AML-193 (cell line): ENCODE results near the gene NOXA1.
"Not testable (repeated sequence)": the region's sequence is repeated elsewhere in the genome, so short reads cannot be mapped to it uniquely, and the experiment has no call there.

Experiments used
- DNase-seq, 2 experiments: peaks; one replicate each; lab custom pipeline; 2025; lab: John Stamatoyannopoulos, UW

The NOXA1 gene

DNA sequence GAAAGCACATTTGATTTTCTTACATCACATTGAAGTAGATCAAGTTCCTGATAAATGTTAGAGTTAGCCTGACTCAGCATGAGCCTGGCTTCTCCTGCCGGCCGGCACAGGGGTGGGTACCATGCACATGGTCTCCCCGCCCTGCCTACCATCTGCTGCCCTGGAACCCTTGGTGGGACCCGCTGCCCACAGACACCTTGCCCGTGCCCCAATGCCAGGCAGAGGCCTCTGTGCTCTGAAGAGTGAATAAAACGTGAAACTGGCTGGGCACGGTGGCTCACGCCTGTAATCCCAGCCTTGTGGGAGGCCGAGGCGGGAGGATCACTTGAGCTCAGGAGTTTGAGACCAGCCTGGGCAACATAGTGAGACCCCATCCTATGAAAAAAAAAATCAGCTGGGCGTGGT, 17.5 kb upstream of the NOXA1 start:
- DNase-seq: no peak

DNA sequence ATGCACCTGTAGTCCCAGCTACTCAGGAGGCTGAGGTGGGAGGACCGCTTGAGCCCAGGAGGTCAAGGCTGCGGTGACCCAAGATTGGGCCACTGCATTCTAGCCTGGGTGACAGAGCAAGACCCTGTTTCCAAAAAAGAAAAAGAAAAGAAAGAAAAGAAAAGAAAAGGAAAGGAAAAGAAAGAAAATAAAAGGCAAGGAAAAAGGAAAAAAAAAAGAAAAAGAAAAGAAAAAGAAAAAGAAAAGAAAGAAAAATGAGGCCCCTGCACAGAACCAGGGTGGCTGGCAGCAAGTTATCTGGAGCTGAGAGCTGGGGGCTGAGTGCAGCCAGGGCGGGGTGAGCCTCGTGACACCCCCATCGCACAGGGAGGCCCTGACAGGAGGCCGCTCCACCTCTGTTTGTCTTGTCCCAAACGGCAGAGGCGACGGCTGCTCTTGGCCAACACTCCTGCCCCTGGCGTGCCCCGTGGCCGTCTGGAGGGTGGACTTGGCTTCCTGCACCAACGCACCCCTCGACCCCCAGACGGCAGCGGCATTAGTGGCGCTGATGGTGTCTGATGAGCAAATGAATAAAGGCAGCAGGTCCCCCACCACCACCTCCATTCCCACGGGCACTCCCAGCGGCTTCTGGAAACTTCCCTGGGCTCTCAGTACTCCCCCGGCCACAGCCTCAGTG, 17.0 kb upstream of the NOXA1 start:
- DNase-seq: no peak

DNA sequence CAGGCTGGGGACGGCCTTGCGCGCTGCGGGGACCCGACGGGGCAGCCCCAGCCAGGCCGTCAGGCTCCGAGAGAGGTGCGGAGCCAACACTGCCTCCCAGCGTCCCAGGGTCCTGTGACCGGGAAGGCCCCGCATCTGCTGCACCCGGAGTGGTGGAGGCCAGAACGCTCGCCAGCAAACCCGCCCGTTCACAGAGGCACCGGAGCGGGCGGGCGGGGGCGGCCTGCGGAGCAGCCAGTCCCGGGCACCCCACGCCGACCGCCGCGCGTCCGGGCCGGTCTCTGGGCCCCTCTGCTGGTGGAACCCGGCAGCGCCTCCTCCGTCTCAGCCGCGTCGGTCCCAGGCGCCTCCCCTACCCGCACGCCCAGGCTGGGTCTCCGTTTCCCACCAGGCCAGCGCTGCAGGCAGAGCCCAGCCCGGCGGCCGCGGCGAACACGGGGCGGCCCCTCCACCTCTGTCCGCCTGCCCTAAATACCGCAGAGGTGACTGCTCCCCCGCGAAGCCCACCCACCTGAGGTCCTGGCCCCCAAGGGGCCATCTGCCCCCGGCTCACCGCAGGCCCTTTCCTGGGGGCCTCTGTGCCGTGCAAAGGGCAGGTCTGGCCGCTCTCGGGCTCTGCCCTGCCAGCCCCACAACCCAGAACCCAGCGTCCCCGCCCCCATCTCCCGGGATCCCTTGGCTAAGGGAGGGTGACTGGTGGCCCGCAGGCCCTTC, 16.2 kb upstream of the NOXA1 start:
- peak in 1 of 2 experiments; percentile 8 for DNase-seq

DNA sequence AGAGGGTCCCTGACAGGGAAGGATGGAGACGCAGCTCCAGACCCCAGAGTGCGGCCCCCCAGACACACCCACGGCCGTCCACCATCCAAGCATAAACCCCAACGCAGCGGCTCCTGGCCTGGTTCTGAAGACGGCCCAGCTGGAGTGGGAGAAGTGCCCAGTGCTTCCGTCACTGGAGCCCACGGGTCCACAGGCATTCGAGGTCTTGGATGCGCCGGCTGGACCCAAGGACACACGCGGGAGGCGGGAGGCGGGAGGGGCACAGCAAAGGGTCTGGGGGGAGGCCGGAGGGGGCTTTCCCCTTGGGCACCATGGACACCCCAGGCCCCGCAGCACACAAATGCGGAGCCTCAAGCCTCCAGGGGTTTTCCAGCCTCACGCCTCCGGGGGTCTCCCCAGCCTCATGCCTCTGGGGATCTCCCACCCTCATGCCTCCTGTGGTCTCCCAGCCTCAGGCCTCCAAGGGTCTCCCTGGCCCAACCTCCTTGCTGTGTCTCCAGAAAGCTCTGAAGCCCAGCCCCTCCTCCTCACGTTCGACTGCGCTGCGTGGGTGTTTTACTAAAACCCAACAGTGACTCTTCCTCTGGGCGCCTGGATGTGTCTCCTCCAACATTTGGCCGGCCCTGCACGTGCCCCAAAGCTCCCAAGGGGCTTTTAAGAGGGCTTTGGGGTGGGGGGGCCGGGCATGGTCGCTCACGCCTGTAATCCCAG, 15.4 kb upstream of the NOXA1 start:
- no peak for DNase-seq

DNA sequence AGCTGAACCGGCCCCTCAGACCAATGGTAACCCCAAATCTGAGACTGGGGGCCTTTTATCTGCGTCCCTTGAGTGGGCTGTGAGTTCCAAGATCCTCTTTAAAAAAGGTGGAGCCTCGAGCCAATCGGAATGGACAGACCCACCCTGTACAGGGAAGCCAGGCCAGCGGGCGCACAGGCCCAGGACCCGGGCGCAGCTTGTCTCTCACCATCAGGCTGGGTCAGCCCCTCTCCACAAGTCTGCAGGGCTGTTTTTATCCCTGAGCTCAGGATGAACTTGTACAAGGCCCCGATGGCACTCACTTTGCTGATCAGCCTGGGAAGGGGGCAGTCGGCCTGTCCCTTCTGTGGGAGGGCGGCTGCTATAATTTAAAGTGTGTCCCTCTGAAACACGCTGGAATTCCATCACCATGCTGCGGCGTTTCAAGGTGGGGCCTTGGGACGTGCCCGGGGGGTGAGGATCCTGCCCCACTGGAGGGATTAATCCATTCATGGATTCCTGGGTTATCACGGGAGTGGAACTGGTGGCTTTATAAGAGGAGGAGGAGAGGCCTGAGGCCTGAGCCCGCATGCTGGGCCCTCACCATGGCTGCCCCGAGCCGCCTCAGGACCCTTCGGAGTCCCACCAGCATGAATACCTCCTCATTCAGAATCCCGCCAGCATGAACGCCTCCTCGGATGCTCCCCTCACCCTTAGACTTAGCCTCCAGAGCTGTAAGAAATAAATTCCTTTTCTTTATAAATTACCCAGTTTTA, 14.4 kb upstream of the NOXA1 start:
- DNase-seq: no peak

DNA sequence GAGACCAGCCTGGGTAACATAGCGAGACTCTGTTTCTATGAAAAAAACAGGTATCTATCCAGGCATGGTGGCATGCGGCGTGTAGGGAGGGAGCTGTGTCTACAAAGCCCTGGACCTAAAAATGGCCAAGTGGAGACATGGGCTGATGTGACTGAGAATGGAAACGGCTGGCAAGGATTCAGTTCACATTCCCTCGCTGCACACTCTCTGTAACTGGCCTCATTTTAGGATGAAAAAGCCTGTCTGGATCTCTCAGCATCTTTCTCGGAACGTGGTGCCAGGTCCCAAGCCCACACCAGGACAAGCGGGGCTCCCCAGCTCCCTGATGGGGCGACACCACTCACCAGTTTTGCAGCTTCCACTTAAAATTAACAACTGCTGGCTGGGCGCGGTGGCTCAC, 13.7 kb upstream of the NOXA1 start:
- no peak for DNase-seq

DNA sequence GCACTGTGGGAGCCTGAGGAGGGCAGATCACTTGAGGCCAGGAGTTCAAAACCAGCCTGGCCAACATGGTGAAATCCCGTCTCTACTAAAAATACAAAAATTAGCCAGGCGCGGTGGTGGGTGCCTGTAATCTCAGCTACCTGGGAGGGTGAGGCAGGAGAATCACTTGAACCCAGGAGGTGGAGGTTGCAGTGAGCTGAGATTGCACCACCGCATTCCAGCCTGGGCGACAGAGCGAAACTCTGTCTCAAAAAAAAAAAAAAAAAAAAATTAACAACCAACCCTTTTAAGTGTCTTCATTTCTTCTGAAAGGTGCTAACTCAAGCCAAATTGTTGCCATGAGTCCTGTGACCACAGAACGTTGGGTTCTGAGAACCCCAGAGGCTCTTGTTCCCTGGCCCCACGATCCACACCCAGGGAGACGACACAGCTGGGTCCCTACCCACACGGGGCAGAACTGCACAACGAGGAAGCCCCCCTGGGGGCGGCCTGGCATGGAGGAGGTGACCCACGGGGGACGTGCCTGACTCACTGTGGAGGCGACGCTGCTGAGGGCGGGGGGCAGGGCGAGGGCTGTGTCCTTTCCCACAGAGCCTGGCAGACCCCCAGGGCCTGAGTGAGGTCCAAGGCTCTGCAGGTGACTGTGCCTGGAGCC, 12.8 kb upstream of the NOXA1 start:
- not testable (repeated sequence) for DNase-seq

DNA sequence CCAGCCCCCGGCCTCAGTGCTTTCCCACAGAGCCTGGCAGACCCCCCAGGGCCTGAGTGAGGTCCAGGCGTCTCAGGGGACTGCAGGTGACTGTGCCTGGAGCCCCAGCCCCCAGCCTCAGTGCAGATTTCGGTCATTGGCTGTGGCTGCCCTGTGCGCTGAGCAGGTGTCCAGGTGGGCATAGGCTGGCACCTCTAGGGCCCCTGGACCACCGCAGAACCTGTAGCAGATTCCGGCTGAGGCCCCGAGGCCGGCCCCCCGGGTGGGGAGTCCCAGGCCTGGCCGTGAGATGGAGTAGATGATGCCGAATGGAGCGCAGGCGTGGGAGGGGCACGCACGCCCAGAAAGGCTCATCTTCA, 12.3 kb upstream of the NOXA1 start:
- no peak for DNase-seq

DNA sequence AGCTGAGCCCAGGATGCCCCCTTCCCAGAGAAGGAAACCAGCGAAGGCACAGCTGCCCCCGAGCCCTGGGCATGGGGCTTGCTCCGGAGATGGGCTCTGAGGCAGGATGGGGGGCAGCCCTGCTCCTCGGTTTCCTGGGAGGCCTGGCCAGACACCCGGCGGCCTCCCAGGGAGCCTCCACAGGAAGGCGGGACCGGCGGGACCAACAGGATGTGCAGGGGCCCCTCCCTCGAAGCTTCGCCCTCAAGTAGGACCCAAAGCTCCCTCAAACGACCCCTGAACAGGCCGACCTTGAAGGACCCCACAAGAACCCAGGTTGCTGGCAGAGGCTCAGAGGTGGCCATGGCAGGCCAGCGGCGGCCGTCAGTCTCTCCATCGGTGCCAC, 11.9 kb upstream of the NOXA1 start:
- DNase-seq: no peak

DNA sequence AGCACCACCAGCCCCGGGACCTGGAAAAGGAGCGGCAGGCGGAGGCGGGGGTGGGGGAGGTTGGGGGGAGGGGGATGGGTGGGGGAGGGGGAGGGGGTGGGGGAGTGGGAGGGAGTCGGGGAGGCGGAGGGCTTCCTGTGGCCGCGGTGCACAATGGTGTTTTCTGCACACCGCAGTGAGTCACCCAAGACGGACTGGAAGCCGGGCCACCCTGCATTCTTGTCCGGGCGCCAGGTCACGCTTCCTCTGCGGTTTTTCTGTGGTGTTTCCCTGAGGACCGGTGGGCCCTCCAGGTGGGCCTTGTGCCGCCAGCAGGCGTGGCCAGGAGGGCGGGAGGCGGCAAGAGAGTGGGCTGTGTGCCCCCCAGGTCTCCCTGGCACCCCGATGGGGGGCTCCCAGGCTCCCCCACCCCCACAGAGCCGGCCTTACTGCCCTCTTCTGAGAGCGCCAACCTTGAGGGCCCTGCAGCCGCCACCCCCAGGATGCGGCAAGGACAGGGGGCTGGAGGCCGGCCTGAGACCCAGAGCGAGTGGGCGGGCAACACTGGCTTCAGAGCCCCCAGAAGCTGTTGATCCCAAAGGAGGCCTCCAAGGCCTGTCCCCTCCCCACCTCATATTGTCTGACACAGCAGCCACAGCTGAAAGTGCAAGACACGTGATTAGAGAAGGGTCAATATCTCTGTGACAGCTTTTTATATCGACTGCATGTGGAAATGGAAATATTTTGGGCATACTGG, 11.4 kb upstream of the NOXA1 start:
- peak; percentile 61 to 68 for DNase-seq

DNA sequence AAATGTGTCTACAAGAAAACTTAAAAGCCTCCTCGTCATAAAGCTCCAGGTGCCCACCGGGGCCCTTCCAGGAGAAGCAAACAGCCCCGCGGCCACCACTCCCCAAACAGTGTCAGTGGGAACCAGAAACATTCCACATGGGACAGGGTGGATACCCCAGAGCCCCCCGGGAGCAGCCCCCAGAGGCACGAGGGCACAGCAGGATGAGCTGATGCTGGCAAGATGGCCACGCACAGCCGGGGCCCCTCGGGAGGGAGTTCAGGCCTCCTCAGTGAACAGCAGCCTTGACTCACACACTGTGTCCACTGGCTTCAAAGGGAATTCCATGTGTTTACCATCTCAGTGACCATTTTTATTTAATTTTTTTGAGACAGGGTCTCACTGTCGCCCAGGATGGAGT, 10.8 kb upstream of the NOXA1 start:
- no peak for DNase-seq

DNA sequence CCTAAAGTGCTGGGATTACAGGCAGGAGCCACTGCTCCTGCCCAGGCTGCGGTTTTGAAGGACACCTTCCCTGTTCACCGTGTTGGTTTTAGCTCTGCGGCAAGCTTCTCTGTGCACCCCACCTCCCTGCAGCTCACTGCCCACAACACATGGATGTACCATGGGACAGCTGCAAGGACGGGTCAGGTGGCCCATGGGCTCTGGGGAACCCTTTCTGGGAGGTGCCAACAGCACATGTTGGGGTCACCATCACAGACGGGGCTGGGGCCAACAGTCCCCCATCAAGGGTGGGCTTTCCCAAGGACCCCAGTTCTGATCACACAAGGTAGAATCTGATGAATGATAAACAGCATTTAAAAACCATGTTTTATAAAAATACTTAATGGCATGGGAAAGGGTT, 7.7 kb upstream of the NOXA1 start:
- no peak for DNase-seq

DNA sequence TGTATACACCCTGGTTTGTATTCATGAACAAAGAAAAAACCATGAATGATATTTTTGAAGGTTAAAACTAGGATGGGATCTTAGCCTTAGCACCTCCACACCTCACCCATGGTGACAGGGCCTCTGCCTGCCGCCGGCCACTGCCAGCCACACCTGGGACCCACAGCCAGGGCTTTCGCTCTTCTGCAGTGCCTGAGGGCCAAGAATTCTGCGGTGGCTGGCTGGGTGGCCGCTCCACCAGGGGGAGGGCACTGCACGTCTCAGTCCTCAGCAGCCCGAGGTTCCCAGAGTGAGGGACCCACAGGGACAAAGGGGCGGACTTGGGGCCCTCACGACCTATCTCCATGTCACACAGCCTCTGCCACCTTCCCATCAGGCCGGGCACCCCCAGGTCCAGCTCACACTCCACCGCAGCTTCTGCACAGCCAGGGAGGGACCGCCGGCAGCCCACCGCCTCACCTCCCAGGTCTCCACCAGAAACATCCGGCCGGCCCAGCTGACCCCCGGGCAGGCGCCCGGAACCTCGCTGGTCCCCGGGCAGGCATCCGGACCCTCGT, 7.1 kb upstream of the NOXA1 start:
- no peak for DNase-seq

DNA sequence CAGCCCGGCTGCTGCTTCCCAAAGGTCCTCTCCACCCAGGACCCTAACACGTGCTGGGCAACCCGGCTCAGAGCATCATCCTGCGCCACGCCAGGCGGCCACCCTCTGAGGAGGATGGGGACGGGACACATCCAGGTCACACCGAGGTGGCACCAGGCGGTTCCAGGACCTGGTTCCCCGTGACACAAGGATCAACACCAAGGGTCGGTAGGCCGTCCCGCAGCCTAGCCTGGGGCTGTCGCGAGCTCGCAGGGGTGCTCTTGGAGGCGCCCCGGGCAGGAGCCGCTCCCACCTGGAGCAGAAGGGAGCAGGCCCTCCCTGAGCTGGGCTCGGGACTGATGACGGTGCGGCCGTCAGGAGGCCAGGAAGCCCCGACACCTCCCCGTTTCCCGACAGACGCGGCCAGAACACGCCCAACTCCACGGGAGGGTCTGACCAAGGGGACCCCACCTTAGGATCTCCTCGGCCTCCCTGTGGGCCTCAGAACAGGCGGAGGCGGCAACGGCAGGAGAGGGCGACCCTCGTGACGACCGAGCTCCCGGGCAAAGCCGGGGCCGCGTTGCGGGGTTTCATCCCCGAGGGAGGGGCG, 6.5 kb upstream of the NOXA1 start:
- no peak for DNase-seq

DNA sequence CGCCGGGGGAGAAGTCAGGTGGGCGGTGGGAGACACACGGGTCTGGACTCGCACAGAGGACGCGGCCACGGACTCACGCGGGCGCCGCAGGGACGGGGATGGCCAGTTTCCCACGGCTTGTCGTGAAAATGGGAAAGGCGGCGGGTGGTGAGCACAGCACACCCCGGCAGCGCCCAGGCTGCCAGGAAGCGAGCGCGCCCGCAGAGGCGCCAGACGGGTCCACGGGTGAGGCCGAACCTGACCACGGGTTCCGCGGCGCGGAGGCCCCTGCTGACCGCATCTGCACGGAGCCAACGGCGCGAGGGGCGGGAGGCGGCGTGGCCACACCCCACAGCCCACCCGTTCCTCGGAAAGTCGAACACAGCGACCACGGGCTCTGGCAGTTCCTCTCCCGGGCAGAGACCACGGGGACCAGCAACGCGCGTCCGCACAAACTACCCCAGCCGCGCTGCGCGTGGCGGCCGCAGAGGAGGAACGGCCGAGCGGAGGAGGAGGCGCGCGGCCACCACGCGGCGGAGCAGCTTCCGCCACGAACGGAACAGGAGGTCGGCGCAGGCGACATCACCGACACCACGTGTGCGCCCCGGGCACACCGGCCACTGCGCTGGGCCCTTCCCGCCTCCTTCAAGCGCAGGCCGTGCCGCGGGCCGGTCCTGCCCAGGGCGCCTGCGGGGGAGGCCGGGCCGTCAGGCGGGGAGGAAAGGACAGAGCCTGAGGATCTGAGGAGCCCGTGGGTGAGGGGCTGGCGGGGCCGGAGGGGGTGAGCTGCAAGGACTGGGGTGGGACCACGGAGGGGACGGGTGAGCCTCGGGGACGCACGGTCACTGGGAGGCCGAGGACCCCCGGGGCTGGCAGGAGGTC, 5.8 kb upstream of the NOXA1 start:
- peak in 1 of 2 experiments; percentile 11 for DNase-seq

DNA sequence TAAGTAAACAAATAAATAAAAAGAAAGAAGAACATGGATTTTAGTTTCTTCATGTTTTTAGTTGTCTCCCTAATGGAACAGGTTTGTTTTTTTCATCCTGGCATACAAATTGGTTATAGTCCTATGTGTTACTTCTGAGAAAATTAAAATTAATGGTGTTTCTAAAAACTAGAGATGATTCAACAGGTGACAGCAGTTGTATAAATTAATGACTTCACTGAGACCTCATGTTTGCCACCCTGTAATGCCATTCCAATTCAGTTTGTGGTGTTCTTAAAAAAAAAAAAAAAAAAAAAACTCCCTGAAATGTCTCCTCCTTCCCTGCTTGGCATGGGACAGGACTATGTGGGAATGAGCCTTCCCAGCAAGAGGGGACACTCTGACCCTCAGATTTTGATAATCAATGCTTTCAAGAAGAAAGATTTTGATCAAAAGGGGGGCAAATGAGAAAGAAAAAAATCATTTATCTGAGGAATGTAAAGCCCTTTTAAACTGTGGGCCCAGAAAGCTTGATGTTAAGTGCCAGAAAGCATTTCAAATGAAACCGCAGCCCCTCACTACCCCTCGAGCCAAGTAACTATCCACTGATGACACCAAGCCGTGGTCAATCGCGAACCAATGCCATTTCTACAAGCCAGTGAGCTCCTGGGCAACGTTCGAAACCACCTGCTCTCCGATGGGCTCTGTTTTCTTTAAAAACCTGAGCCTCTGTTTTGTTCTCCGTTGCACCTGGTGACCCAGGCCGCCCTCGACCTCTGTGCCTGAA, 1.2 kb upstream of the NOXA1 start:
- no peak for DNase-seq

DNA sequence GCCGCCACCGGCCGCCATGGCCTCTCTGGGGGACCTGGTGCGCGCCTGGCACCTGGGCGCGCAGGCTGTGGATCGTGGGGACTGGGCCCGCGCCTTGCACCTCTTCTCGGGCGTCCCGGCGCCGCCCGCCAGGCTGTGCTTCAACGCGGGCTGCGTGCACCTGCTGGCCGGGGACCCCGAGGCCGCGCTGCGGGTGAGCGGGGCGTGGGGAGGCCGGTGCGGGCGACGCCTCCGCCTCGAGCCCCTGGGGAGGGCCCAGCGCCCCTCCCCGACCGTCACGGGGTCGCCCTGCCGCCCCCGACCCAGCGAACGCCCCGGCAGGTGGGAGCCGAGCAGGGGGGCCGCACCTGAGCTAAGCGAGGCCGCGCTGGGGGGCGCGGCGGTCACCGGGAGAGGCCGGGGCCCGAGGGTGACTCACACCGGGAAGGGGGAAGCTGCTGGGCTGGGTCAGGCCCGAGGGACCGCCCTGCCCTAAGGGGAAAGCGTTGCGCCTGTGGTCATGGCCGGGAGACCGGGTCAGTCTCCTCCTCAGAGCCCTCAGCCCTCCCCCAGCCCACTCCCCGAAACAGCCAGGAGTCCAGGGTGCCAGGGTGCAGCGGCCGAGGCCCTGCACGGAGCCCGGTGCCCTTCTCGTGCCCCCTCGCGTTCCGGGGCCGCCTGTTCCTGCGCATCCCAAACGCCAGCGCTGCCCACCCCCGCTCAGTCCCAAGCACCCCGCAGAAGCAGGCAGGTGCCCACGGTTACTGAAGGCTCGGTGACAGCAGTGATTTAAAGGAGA, 510 bp downstream of the NOXA1 start:
- no peak for DNase-seq

DNA sequence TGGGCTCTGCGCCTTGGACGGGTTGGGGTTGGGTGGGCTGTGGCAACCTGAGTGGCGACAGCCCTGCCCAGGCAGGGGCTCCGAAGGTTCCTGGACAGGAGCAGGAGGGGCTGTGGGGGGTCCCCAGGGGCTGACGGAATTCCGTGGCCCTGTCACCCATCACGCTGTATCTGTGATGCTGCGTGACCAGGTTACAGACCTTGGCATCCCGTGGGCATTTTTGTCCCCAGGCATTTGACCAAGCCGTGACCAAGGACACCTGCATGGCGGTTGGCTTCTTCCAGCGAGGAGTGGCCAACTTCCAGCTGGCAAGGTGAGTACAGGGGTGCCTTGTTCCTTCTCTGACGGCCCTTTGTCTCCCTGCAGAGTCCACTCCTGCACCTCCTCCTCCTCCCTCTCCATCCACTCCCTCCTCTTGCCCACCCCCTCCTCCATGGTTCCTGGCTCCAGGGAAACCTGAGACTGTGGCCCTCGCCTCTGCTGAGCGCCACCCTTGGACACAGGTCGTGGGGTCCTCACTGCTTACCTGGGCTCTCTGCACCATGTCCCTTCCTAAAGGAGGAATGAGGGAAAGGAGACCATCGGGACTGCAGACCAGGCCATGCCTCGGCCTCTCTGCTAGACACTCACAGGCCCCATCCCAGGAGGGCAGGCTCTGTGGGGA, 3.0 kb downstream of the NOXA1 start:
- DNase-seq: no peak
